MM.1S (cell line): ENCODE results near the gene LEUTX.

Experiments
- DNase-seq: peaks from one replicate; pipeline ENCODE4 v3.0.0-alpha.2; 2015
- H2AFZ ChIP-seq: fragments of 300-600 bp; sonication (generic); 2 replicates; pipeline ENCODE4 v1.6.0; 2016; ENCODE audit warnings: antibody characterized with exemption, low read length
- H3F3A ChIP-seq: fragments of 300-600 bp; sonication (generic); 2 replicates; pipeline ENCODE4 v1.6.1; 2016; ENCODE audit warnings: mild to moderate bottlenecking, antibody characterized with exemption, low read length, moderate library complexity, mixed read lengths; ENCODE audit not compliant: insufficient read depth
- H3K27ac ChIP-seq: fragments of 300-600 bp; sonication (generic); 2 replicates; pipeline ENCODE4 v1.5.1; 2016; ENCODE audit warnings: mild to moderate bottlenecking, low read length
- H3K27me3 ChIP-seq: fragments of 300-600 bp; sonication (generic); replicated peaks from 2 replicates; pipeline ENCODE4 v1.6.0; 2016; ENCODE audit warnings: low read length; ENCODE audit not compliant: insufficient read depth
- H3K36me3 ChIP-seq: fragments of 300-600 bp; sonication (generic); replicated peaks from 2 replicates; pipeline ENCODE4 v1.6.1; 2016; ENCODE audit warnings: mild to moderate bottlenecking, low read length, mixed read lengths; ENCODE audit not compliant: insufficient read depth
- H3K4me1 ChIP-seq: fragments of 300-600 bp; sonication (generic); 2 replicates; pipeline ENCODE4 v1.6.1; 2016; ENCODE audit warnings: low read length, mixed read lengths
- H3K4me2 ChIP-seq: fragments of 300-600 bp; sonication (generic); 2 replicates; pipeline ENCODE4 v1.6.0; 2016; ENCODE audit warnings: low read depth, low read length
- H3K4me3 ChIP-seq: fragments of 300-600 bp; sonication (generic); 2 replicates; pipeline ENCODE4 v1.5.1; 2016; ENCODE audit warnings: low read length, mixed read lengths
- H3K79me2 ChIP-seq: fragments of 300-600 bp; sonication (generic); 2 replicates; pipeline ENCODE4 v1.6.1; 2016; ENCODE audit warnings: mixed run types, low read length, mixed read lengths
- H3K9ac ChIP-seq: fragments of 300-600 bp; sonication (generic); 2 replicates; pipeline ENCODE4 v1.6.1; 2016; ENCODE audit warnings: low read length, mixed read lengths
- H3K9me2 ChIP-seq: fragments of 300-600 bp; sonication (generic); replicated peaks from 2 replicates; pipeline ENCODE4 v1.6.1; 2016; ENCODE audit warnings: mild to moderate bottlenecking, low read length, mixed read lengths; ENCODE audit not compliant: insufficient read depth
- H3K9me3 ChIP-seq: fragments of 300-600 bp; sonication (generic); replicated peaks from 2 replicates; pipeline ENCODE4 v1.6.1; 2016; ENCODE audit warnings: mild to moderate bottlenecking, low read length, mixed read lengths; ENCODE audit not compliant: insufficient read depth
- H4K20me1 ChIP-seq: fragments of 300-600 bp; sonication (generic); 2 replicates; pipeline ENCODE4 v1.6.1; 2016; ENCODE audit warnings: mild to moderate bottlenecking, low read length, moderate library complexity, mixed read lengths; ENCODE audit not compliant: insufficient read depth
- EZH2 ChIP-seq: fragments of 300-600 bp; sonication (generic); optimal IDR thresholded peaks from 2 replicates; pipeline ENCODE3; 2017; ENCODE audit warnings: low read depth, mild to moderate bottlenecking, antibody characterized with exemption, low read length, mixed read lengths
- EZH2phosphoT487 ChIP-seq: fragments of 300-600 bp; sonication (generic); IDR thresholded peaks from 2 replicates; pipeline ENCODE4 v1.6.1; 2018; ENCODE audit warnings: antibody characterized with exemption, low read length
- TF ChIP-seq, protein P1 (sequence below): fragments of 300-600 bp; sonication (generic); IDR thresholded peaks from 2 replicates; pipeline ENCODE4 v1.5.1; 2016; ENCODE audit warnings: antibody characterized with exemption, low read length, mixed read lengths

LEUTX gene

DNA sequence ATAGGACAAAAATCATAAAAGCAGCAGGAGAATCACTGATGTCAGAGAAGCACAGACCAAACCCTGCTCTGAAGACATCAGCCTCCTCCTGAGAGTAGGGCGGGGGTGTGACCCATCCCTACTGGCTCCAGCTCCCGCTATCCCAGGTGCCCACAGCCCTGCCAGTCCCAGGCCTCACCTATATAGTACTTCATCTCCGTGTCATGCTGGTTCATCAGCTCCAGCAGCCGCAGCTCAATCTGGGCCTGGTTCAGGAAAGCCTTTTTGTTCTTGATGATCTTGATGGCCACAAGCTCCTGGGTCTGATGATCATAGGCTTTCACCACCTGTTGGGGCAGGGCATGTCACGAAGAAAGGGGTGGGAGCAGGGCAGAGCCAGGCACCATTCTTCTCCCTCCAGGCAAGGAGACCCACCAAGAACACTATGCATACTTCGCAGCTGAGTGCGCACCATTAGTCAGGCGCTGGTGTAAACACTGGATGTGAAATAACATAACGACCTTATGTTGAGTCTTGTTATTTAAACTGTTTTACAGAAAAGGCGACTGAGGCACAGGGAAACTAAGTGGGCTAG, 51.1 kb downstream of the LEUTX start:
- H3K79me2 ChIP-seq, result peaks cover 6% of the 10 kb centered on the region; the same call in 1 of the 2 replicates
- TF ChIP-seq EZH2phosphoT487, result no peak
- TF ChIP-seq, protein P1, sequence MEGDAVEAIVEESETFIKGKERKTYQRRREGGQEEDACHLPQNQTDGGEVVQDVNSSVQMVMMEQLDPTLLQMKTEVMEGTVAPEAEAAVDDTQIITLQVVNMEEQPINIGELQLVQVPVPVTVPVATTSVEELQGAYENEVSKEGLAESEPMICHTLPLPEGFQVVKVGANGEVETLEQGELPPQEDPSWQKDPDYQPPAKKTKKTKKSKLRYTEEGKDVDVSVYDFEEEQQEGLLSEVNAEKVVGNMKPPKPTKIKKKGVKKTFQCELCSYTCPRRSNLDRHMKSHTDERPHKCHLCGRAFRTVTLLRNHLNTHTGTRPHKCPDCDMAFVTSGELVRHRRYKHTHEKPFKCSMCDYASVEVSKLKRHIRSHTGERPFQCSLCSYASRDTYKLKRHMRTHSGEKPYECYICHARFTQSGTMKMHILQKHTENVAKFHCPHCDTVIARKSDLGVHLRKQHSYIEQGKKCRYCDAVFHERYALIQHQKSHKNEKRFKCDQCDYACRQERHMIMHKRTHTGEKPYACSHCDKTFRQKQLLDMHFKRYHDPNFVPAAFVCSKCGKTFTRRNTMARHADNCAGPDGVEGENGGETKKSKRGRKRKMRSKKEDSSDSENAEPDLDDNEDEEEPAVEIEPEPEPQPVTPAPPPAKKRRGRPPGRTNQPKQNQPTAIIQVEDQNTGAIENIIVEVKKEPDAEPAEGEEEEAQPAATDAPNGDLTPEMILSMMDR, result no peak
- no peak for TF ChIP-seq EZH2
- H2AFZ ChIP-seq, result no peak overlapping the region
- no peak overlapping the region for H3K27ac ChIP-seq
- H3K4me3 ChIP-seq, result no peak overlapping the region
- H3K27me3 ChIP-seq, result no peaks in the 10 kb centered on the region
- H3K36me3 ChIP-seq, result no peaks in the 10 kb centered on the region
- peaks cover 10% of the 10 kb centered on the region for H3F3A ChIP-seq
- no peaks in the 10 kb centered on the region for H3K9me2 ChIP-seq
- no peak for DNase-seq
- H3K4me2 ChIP-seq, result no peak overlapping the region
- H3K4me1 ChIP-seq, result peaks cover 11% of the 10 kb centered on the region
- H3K9me3 ChIP-seq, result no peaks in the 10 kb centered on the region
- no peak overlapping the region for H3K9ac ChIP-seq
- no peaks in the 10 kb centered on the region for H4K20me1 ChIP-seq

DNA sequence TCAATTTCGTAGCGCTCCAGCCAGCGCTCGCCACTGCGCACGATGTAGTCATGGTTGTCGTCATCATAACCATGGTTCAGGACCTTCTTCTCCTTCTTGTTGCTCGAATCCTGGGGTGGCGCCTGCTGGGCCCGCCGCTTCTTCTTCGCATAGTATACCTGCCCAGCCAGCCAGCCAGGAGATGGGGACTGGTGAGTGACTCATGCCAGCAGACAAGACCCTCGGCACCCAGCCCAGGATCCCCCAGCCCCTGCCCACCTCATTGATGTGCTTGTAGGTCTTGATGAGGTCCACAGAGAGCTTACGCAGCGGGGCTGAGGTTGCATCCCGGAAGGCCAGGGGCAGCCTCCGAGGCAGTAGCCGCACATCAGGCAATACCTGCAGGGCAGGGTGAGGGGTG, 51.8 kb downstream of the LEUTX start:
- TF ChIP-seq, protein P1, result no peak
- TF ChIP-seq EZH2phosphoT487 (no peak), EZH2 (no peak)
- Histone ChIP-seq H3K4me1 (peaks cover 7% of the 10 kb centered on the region; the same call in 1 of the 2 replicates), H3K27me3 (no peaks in the 10 kb centered on the region), H3K9ac (no peak overlapping the region), H3K4me3 (no peak overlapping the region), H4K20me1 (no peaks in the 10 kb centered on the region), H3K9me2 (no peaks in the 10 kb centered on the region), H3K36me3 (no peaks in the 10 kb centered on the region), H3K27ac (no peak overlapping the region), H3F3A (peaks cover 12% of the 10 kb centered on the region), H2AFZ (no peak overlapping the region), H3K4me2 (no peak overlapping the region), H3K79me2 (peaks cover 6% of the 10 kb centered on the region; the same call in 1 of the 2 replicates), H3K9me3 (no peaks in the 10 kb centered on the region)
- DNase-seq, result no peak

DNA sequence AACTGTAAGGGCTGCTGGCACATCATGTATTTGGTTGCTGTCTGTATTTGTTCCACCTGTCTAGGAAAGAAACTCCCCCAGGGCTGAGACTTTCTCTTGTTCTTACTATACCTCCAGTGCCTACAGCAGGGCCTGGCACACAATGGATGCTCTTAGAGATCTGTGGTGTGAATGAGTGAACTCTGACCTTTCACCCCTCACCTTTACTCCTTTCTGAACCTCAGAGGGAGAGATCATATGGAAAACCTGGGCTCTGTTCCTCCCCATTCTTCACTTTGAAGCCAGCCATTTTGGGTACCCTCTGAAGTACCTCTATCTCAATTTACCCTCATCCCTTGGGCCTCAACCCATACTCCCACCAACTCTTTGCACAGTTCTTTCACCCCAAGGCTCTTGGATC, 52.2 kb downstream of the LEUTX start:
- H3K4me3 ChIP-seq, result no peak overlapping the region
- H3K27me3 ChIP-seq, result no peaks in the 10 kb centered on the region
- H3K4me1 ChIP-seq, result peaks cover 7% of the 10 kb centered on the region; the same call in 1 of the 2 replicates
- H3K9me3 ChIP-seq, result no peaks in the 10 kb centered on the region
- no peak overlapping the region for H3K4me2 ChIP-seq
- H3K36me3 ChIP-seq, result peaks cover under 1% of the 10 kb centered on the region; the same call in 1 of the 2 replicates
- no peak overlapping the region for H2AFZ ChIP-seq
- TF ChIP-seq EZH2phosphoT487, result no peak
- H4K20me1 ChIP-seq, result no peaks in the 10 kb centered on the region
- DNase-seq, result no peak
- no peak overlapping the region for H3K27ac ChIP-seq
- peaks cover 14% of the 10 kb centered on the region for H3F3A ChIP-seq
- no peak overlapping the region for H3K9ac ChIP-seq
- H3K9me2 ChIP-seq, result no peaks in the 10 kb centered on the region
- peaks cover 6% of the 10 kb centered on the region; the same call in 1 of the 2 replicates for H3K79me2 ChIP-seq

DNA sequence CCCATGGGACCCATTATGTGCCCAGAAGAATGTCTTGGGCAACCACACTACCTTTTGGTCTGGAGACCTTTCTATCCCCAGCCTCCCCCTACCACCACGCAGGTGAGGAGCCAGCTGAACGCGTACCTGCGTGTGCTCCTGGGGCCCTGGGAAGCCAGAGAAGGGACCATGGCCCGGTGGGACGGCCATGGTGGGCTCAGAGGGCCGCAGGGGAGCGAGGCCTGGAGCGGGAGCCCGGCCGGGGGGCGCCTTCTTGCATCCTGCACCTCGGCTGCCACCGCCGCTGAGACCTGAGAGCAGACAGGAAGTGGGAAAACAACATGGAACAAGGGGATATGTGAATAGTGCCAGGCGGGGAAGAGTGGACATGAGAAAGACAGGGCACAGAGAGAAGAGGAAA, 53.0 kb downstream of the LEUTX start:
- Histone ChIP-seq H3K4me2 (no peak overlapping the region), H3K9me3 (no peaks in the 10 kb centered on the region), H2AFZ (no peak overlapping the region), H3K79me2 (peaks cover 12% of the 10 kb centered on the region), H3K36me3 (peaks cover 9% of the 10 kb centered on the region), H3F3A (peaks cover 14% of the 10 kb centered on the region), H3K9ac (no peak overlapping the region), H3K9me2 (no peaks in the 10 kb centered on the region), H3K4me3 (no peak overlapping the region), H4K20me1 (no peaks in the 10 kb centered on the region), H3K27me3 (no peaks in the 10 kb centered on the region), H3K4me1 (peaks cover 7% of the 10 kb centered on the region; the same call in 1 of the 2 replicates), H3K27ac (no peak overlapping the region)
- TF ChIP-seq EZH2phosphoT487 (no peak), EZH2 (no peak)
- TF ChIP-seq, protein P1, result no peak
- DNase-seq, result no peak
